IMR-90 (cell line): Measurements from ENCODE around the gene CYYR1. TPM values are rescaled to one million over a fixed set of nuclear protein-coding genes. Genes with fewer than 3 reads are reported as not detected.

Experiments
- ATAC-seq: fragments of 200-7000 bp; cut with Tn5 transposase; 2 replicates; pipeline ENCODE4 v1.9.1; 2020; ENCODE audit warnings: low read depth, mild to moderate bottlenecking, moderate library complexity
- BruUV-seq: library from RNA; stranded (reverse); fragments of 400-500 nt; replicated peaks from 2 replicates; lab custom pipeline; 2021; lab: Mats Ljungman, UMichigan
- CTCF ChIA-PET: fragments of 300-600 bp; formaldehyde crosslinking; extraction: SDS; loops from one replicate; lab custom pipeline; 2021; ENCODE audit warnings: antibody characterized with exemption; lab: Yijun Ruan, JAX
- POLR2A ChIA-PET: fragments of 300-600 bp; sonication (Branson Sonifier 250); formaldehyde crosslinking; loops from one replicate; lab custom pipeline; 2022; ENCODE audit warnings: antibody characterized with exemption; ENCODE audit not compliant: unreplicated experiment; lab: Charles Lee
- DNase-seq: peaks from one replicate; pipeline ENCODE4 v3.0.0; 2013
- H2AFZ ChIP-seq: replicated peaks from 2 replicates; pipeline ENCODE3; 2013; ENCODE audit warnings: low read length, mild to moderate bottlenecking; ENCODE audit not compliant: poor library complexity
- H2AK5ac ChIP-seq: 2 replicates; pipeline ENCODE4 v1.6.1; 2013; ENCODE audit warnings: low read depth, low read length, inconsistent platforms
- H2AK9ac ChIP-seq: replicated peaks from 2 replicates; pipeline ENCODE3; 2013; ENCODE audit warnings: mild to moderate bottlenecking, low read depth, low read length, moderate library complexity; ENCODE audit not compliant: poor library complexity
- H2BK120ac ChIP-seq: 2 replicates; pipeline ENCODE4 v1.6.1; 2013; ENCODE audit warnings: low read depth, low read length, inconsistent platforms
- H2BK15ac ChIP-seq: 3 replicates; pipeline ENCODE4 v1.6.1; 2013; ENCODE audit warnings: low read depth, low read length, inconsistent platforms
- H2BK20ac ChIP-seq: 2 replicates; pipeline ENCODE4 v1.6.1; 2013; ENCODE audit warnings: low read depth, mild to moderate bottlenecking, inconsistent platforms, low read length, moderate library complexity
- H2BK5ac ChIP-seq: 2 replicates; pipeline ENCODE4 v1.6.1; 2013; ENCODE audit warnings: mild to moderate bottlenecking, low read depth, low read length, inconsistent platforms; ENCODE audit not compliant: poor library complexity, severe bottlenecking
- H3K14ac ChIP-seq: replicated peaks from 2 replicates; pipeline ENCODE4 v1.6.1; 2013; ENCODE audit warnings: low read depth, low read length, inconsistent platforms
- H3K18ac ChIP-seq: 2 replicates; pipeline ENCODE4 v1.6.1; 2013; ENCODE audit warnings: low read depth, low read length, control low read depth
- H3K23ac ChIP-seq: 2 replicates; pipeline ENCODE4 v1.6.1; 2013; ENCODE audit warnings: low read depth, low read length, inconsistent platforms
- H3K27ac ChIP-seq: 2 replicates; pipeline ENCODE4 v1.5.1; 2013; ENCODE audit warnings: mild to moderate bottlenecking, control low read depth, low read length; ENCODE audit not compliant: insufficient read depth
- H3K27me3 ChIP-seq: 2 replicates; pipeline ENCODE4 v1.6.1; 2013; ENCODE audit warnings: low read length; ENCODE audit not compliant: control insufficient read depth, insufficient read depth
- H3K36me3 ChIP-seq: 2 replicates; pipeline ENCODE4 v1.6.1; 2013; ENCODE audit warnings: low read length, mixed read lengths; ENCODE audit not compliant: control insufficient read depth, insufficient read depth
- H3K4ac ChIP-seq: 2 replicates; pipeline ENCODE4 v1.6.1; 2013; ENCODE audit warnings: low read depth, low read length, inconsistent platforms
- H3K4me1 ChIP-seq: 2 replicates; pipeline ENCODE4 v1.6.1; 2013; ENCODE audit warnings: low read length, mixed read lengths; ENCODE audit not compliant: control insufficient read depth, insufficient read depth
- H3K4me2 ChIP-seq: 2 replicates; pipeline ENCODE4 v1.6.1; 2013; ENCODE audit warnings: low read depth, mild to moderate bottlenecking, control low read depth, low read length, moderate library complexity
- H3K4me3 ChIP-seq: 2 replicates; pipeline ENCODE4 v1.5.1; 2013; ENCODE audit warnings: low read depth, mild to moderate bottlenecking, control low read depth, low read length, moderate library complexity; ENCODE audit not compliant: insufficient read depth
- H3K56ac ChIP-seq: 2 replicates; pipeline ENCODE4 v1.6.1; 2013; ENCODE audit warnings: low read length, inconsistent platforms; ENCODE audit not compliant: insufficient read depth; ENCODE audit errors: extremely low read depth
- H3K79me1 ChIP-seq, 2 experiments: 2 replicates each; pipeline ENCODE4 v1.6.1; 2013; ENCODE audit warnings: low read length in 2 of 2, inconsistent platforms in 1 of 2, low read depth in 1 of 2
- H3K9ac ChIP-seq: 2 replicates; pipeline ENCODE4 v1.6.1; 2013; ENCODE audit warnings: low read depth, low read length, control low read depth
- H3K9me1 ChIP-seq: 2 replicates; pipeline ENCODE4 v1.6.1; 2013; ENCODE audit warnings: low read length, inconsistent platforms; ENCODE audit not compliant: insufficient read depth
- H3K9me3 ChIP-seq: 2 replicates; pipeline ENCODE4 v1.6.1; 2013; ENCODE audit warnings: low read length; ENCODE audit not compliant: control insufficient read depth, insufficient read depth
- H4K20me1 ChIP-seq: 2 replicates; pipeline ENCODE4 v1.6.1; 2013; ENCODE audit warnings: low read length, inconsistent platforms; ENCODE audit not compliant: insufficient read depth
- H4K5ac ChIP-seq: 2 replicates; pipeline ENCODE4 v1.6.1; 2013; ENCODE audit warnings: mild to moderate bottlenecking, low read depth, low read length, control low read depth
- H4K8ac ChIP-seq, 2 experiments: 2 replicates each; pipeline ENCODE4 v1.6.1; 2013; ENCODE audit warnings: low read depth in 2 of 2, low read length in 2 of 2, control low read depth in 1 of 2, inconsistent platforms in 1 of 2
- H4K91ac ChIP-seq: 2 replicates; pipeline ENCODE4 v1.6.1; 2013; ENCODE audit warnings: low read depth, low read length, inconsistent platforms; ENCODE audit not compliant: insufficient read depth
- BHLHE40 ChIP-seq: fragments of 150-350 bp; IDR thresholded peaks from 2 replicates; pipeline ENCODE4 v1.6.1; 2016; ENCODE audit warnings: mild to moderate bottlenecking, low read depth, low read length
- CEBPB ChIP-seq: IDR thresholded peaks from 2 replicates; pipeline ENCODE4 v1.6.1; 2012; ENCODE audit warnings: low read depth, low read length, improper control_type of control experiment
- CHD1 ChIP-seq: IDR thresholded peaks from 2 replicates; pipeline ENCODE4 v1.6.1; 2012; ENCODE audit warnings: low read depth, low read length, improper control_type of control experiment
- CTCF ChIP-seq: conservative IDR thresholded peaks from 2 replicates; pipeline ENCODE4 v1.5.1; 2012; ENCODE audit warnings: mild to moderate bottlenecking, low read depth, low read length, improper control_type of control experiment
- FOS ChIP-seq: fragments of 150-350 bp; IDR thresholded peaks from 2 replicates; pipeline ENCODE4 v1.6.1; 2016; ENCODE audit warnings: low read depth, low read length
- MAFK ChIP-seq: IDR thresholded peaks from 2 replicates; pipeline ENCODE4 v1.6.1; 2012; ENCODE audit warnings: low read depth, low read length, improper control_type of control experiment
- MAZ ChIP-seq: IDR thresholded peaks from 2 replicates; pipeline ENCODE4 v1.6.1; 2012; ENCODE audit warnings: low read depth, mild to moderate bottlenecking, low read length, improper control_type of control experiment, moderate library complexity, borderline replicate concordance
- MXI1 ChIP-seq: IDR thresholded peaks from 2 replicates; pipeline ENCODE4 v1.6.1; 2012; ENCODE audit warnings: low read depth, mild to moderate bottlenecking, low read length, moderate library complexity, borderline replicate concordance
- NFE2L2 ChIP-seq: fragments of 150-350 bp; IDR thresholded peaks from 2 replicates; pipeline ENCODE4 v1.6.1; 2016; ENCODE audit warnings: low read depth, mild to moderate bottlenecking, low read length
- RAD21 ChIP-seq: IDR thresholded peaks from 2 replicates; pipeline ENCODE4 v1.6.1; 2012; ENCODE audit warnings: low read length, improper control_type of control experiment
- RCOR1 ChIP-seq: IDR thresholded peaks from 2 replicates; pipeline ENCODE4 v1.6.1; 2012; ENCODE audit warnings: mild to moderate bottlenecking, low read length, improper control_type of control experiment; ENCODE audit not compliant: insufficient replicate concordance
- RFX5 ChIP-seq: IDR thresholded peaks from 2 replicates; pipeline ENCODE4 v1.8.0; 2012; ENCODE audit warnings: low read depth, mild to moderate bottlenecking, low read length, moderate library complexity
- SMC3 ChIP-seq: fragments of 150-350 bp; IDR thresholded peaks from 2 replicates; pipeline ENCODE4 v1.6.1; 2016; ENCODE audit warnings: low read depth, mild to moderate bottlenecking, antibody characterized with exemption, low read length, moderate library complexity
- USF2 ChIP-seq: fragments of 150-350 bp; IDR thresholded peaks from 2 replicates; pipeline ENCODE4 v1.6.1; 2017; ENCODE audit warnings: mild to moderate bottlenecking, antibody characterized with exemption, low read length, low read depth
- WGBS, 2 experiments: methylation state at CpG; one replicate each; pipeline versions ENCODE4 v1.1.5 to v1.1.7; 2013; ENCODE audit warnings: missing lambda C conversion rate in 2 of 2; ENCODE audit not compliant: insufficient read length in 1 of 2; ENCODE audit errors: extremely low coverage in 2 of 2; 5-methylcytosine and 5-hydroxymethylcytosine counted together
- dilution Hi-C: fragments of 300-500 bp; cut with HindIII; formaldehyde crosslinking; loops from one replicate; pipeline ENCODE4 v1.14.3; 2018; ENCODE audit warnings: low sequenced_read_pairs; ENCODE audit not compliant: unreplicated experiment
- in situ Hi-C: fragments of 300-500 bp; cut with MboI; formaldehyde crosslinking; loops from 3 replicates; pipeline ENCODE4 v1.14.3; 2019; ENCODE audit warnings: low sequenced_read_pairs, inconsistent platforms, mixed read lengths
- intact Hi-C: fragments of 100-400 bp; cut with micrococcal nuclease; formaldehyde crosslinking; loops from 2 replicates; pipeline ENCODE4 v1.10.0; 2022
- polyA plus RNA-seq, 3 experiments: library from polyadenylated mRNA; depleted of rRNA; stranded (reverse); fragments of >200 nt; gene quantifications; 2 replicates each; pipeline ENCODE4 v1.2.3, GENCODE V29; 2012; ENCODE audit warnings: low replicate concordance in 1 of 3
- total RNA-seq: library from RNA; depleted of rRNA; stranded (reverse); fragments of >200 nt; gene quantifications from 2 replicates; pipeline ENCODE4 v1.2.3, GENCODE V29; 2012
- TF ChIP-seq, protein P1 (sequence below): fragments of 150-350 bp; IDR thresholded peaks from 2 replicates; pipeline ENCODE4 v1.6.1; 2016; ENCODE audit warnings: low read depth, mild to moderate bottlenecking, low read length, moderate library complexity, borderline replicate concordance

Gene CYYR1
- total and polyA plus RNA-seq, 2 of the 4 experiments (the other 2 are of a cell fraction), result not detected

DNA sequence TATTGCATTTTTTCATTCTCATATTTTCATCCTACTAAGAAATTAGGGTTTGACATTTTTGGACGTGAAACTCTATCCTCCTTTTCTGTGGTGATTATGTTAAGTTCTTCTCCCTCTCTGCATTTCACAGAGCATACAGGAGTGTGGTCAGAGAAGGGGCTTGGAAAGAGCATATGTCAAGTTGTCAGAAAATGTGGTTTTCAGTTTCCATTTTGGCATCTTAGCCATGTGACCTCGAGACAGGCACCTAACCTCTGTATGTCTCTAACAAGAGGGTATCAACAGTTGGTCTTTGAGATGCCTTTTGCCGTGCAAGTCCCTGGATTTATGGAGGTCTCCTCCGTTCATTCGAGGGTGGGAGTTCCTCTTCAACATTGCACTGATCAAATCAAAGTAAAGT lies 140.7 kb downstream of the CYYR1 start:
- ChIA-PET POLR2A (no interaction called here), CTCF (no interaction called here)
- Histone ChIP-seq H3K4me3 (no peak overlapping the region), H2BK120ac (no peak overlapping the region), H3K4ac (no peak overlapping the region), H2AFZ (no peak overlapping the region), H2BK15ac (no peak overlapping the region), H3K9me3 (no peaks in the 10 kb centered on the region), H3K79me1 (no peaks in the 10 kb centered on the region), H3K27ac (no peak overlapping the region), H3K56ac (no peak overlapping the region), H3K27me3 (no peaks in the 10 kb centered on the region), H3K9ac (no peak overlapping the region), H4K91ac (no peak overlapping the region), H3K18ac (no peak overlapping the region), H3K4me2 (no peak overlapping the region), H3K14ac (no peak overlapping the region), H3K9me1 (no peaks in the 10 kb centered on the region), H2BK5ac (no peak overlapping the region), H3K23ac (no peak overlapping the region), H2BK20ac (no peak overlapping the region), H4K8ac (no peak overlapping the region), H2AK5ac (no peak overlapping the region), H4K20me1 (no peaks in the 10 kb centered on the region), H2AK9ac (no peak overlapping the region), H4K5ac (no peak overlapping the region), H3K36me3 (no peaks in the 10 kb centered on the region), H3K4me1 (no peaks in the 10 kb centered on the region)
- ATAC-seq (no peak), DNase-seq (no peak)
- in situ Hi-C loops, result no loop called here
- no CpG with 5 or more reads among the region's 5 CpGs for WGBS, 2 experiments
- TF ChIP-seq MAFK, result no peak
- TF ChIP-seq FOS, result no peak
- TF ChIP-seq, protein P1, sequence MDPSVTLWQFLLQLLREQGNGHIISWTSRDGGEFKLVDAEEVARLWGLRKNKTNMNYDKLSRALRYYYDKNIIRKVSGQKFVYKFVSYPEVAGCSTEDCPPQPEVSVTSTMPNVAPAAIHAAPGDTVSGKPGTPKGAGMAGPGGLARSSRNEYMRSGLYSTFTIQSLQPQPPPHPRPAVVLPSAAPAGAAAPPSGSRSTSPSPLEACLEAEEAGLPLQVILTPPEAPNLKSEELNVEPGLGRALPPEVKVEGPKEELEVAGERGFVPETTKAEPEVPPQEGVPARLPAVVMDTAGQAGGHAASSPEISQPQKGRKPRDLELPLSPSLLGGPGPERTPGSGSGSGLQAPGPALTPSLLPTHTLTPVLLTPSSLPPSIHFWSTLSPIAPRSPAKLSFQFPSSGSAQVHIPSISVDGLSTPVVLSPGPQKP, result no peak
- TF ChIP-seq USF2, result no peak
- no peak for TF ChIP-seq CTCF
- no peak for TF ChIP-seq RFX5
- TF ChIP-seq CHD1, result no peak
- no peak for TF ChIP-seq MAZ
- no peak for TF ChIP-seq BHLHE40
- no peak for TF ChIP-seq RAD21
- TF ChIP-seq RCOR1, result no peak
- no peak for TF ChIP-seq CEBPB
- no peak for TF ChIP-seq SMC3
- TF ChIP-seq MXI1, result no peak
- TF ChIP-seq NFE2L2, result no peak
- intact Hi-C loops, result no loop called here
- dilution Hi-C loops, result no loop called here
- no TSS peak for BruUV-seq
